Mammary epithelial cell (primary cell): ENCODE data around the gene BLVRA.

Source experiments
- CTCF ChIP-seq, 2 donors: IDR thresholded peaks in 1 of 2; conservative IDR thresholded peaks in 1 of 2; 2 replicates each; pipeline ENCODE4 v1.5.1; 2011 to 2012; ENCODE audit warnings: inconsistent platforms in 2 of 2, low read length in 2 of 2, mild to moderate bottlenecking in 2 of 2, control low read depth in 1 of 2, low read depth in 1 of 2; ENCODE audit not compliant: insufficient read depth in 1 of 2; ENCODE audit errors: extremely low read depth in 1 of 2
- EZH2 ChIP-seq: IDR thresholded peaks from 2 replicates; pipeline ENCODE4 v1.6.1; 2012; ENCODE audit warnings: low read length, inconsistent platforms, borderline replicate concordance

- no peak for TF ChIP-seq EZH2
- no peak for TF ChIP-seq CTCF (conservative IDR thresholded peaks at IDR 0.05 in 1 of 2, IDR thresholded peaks at IDR 0.05 in 1 of 2; ENCODE audit: extremely low read depth in 1 of 2, insufficient read depth in 1 of 2, low read depth in 1 of 2, low read length in 2 of 2)
Observed at GRCh38 chr7:43771573-43771972, 13.1 kb downstream of the BLVRA start.
